WTC11 (cell line): ENCODE results near the gene GGA3. TPM values are rescaled to one million over a fixed set of nuclear protein-coding genes. Genes with fewer than 3 reads are reported as not detected.

Experiments used
- CREM ChIP-seq: sonication (generic); formaldehyde crosslinking; IDR thresholded peaks from 2 replicates; pipeline ENCODE4 v1.8.1; 2022; ENCODE audit warnings: mild to moderate bottlenecking, missing genetic modification reagents, moderate library complexity
- E2F1 ChIP-seq: sonication (generic); formaldehyde crosslinking; IDR thresholded peaks from 2 replicates; pipeline ENCODE4 v1.8.0; 2022; ENCODE audit warnings: mild to moderate bottlenecking, missing genetic modification reagents
- ESRRA ChIP-seq: sonication (generic); formaldehyde crosslinking; IDR thresholded peaks from 2 replicates; pipeline ENCODE4 v1.8.1; 2022; ENCODE audit warnings: mild to moderate bottlenecking, missing genetic modification reagents, borderline replicate concordance
- IRF2 ChIP-seq: sonication (generic); formaldehyde crosslinking; IDR thresholded peaks from 2 replicates; pipeline ENCODE4 v1.8.0; 2022; ENCODE audit warnings: low read depth, missing genetic modification reagents, borderline replicate concordance
- JAZF1 ChIP-seq: fragments of 250-450 bp; sonication (Bioruptor Pico); IDR thresholded peaks from 2 replicates; pipeline ENCODE4 v1.9.0; 2021; ENCODE audit warnings: moderate library complexity, mild to moderate bottlenecking, inconsistent platforms
- MYBL2 ChIP-seq: sonication (generic); formaldehyde crosslinking; IDR thresholded peaks from 2 replicates; pipeline ENCODE4 v1.8.1; 2023; ENCODE audit warnings: mild to moderate bottlenecking, moderate library complexity, missing genetic modification reagents
- NFE2L1 ChIP-seq: sonication (generic); formaldehyde crosslinking; IDR thresholded peaks from 2 replicates; pipeline ENCODE4 v1.8.1; 2023; ENCODE audit warnings: missing genetic modification reagents
- NR3C1 ChIP-seq: sonication (generic); formaldehyde crosslinking; conservative IDR thresholded peaks from 2 replicates; pipeline ENCODE4 v1.8.1; 2023; ENCODE audit warnings: low read depth, mild to moderate bottlenecking, missing genetic modification reagents
- SMAD4 ChIP-seq: sonication (generic); formaldehyde crosslinking; IDR thresholded peaks from 2 replicates; pipeline ENCODE4 v1.8.0; 2022; ENCODE audit warnings: mild to moderate bottlenecking, missing genetic modification reagents
- SP1 ChIP-seq: sonication (generic); formaldehyde crosslinking; conservative IDR thresholded peaks from 2 replicates; pipeline ENCODE4 v1.8.1; 2022; ENCODE audit warnings: missing genetic modification reagents
- TCF7 ChIP-seq: sonication (generic); formaldehyde crosslinking; IDR thresholded peaks from 2 replicates; pipeline ENCODE4 v1.8.0; 2022; ENCODE audit warnings: mild to moderate bottlenecking, low read depth, missing genetic modification reagents, moderate library complexity
- ZNF219 ChIP-seq: sonication (generic); formaldehyde crosslinking; IDR thresholded peaks from 2 replicates; pipeline ENCODE4 v1.8.0; 2023; ENCODE audit warnings: missing genetic modification reagents, mild to moderate bottlenecking, borderline replicate concordance
- ZNF423 ChIP-seq: fragments of 250-450 bp; sonication (Bioruptor Pico); IDR thresholded peaks from 2 replicates; pipeline ENCODE4 v2.1.2; 2022; ENCODE audit warnings: mild to moderate bottlenecking, moderate library complexity
- ZNF425 ChIP-seq: fragments of 250-450 bp; sonication (Bioruptor Pico); conservative IDR thresholded peaks from 2 replicates; pipeline ENCODE4 v1.9.0; 2021; ENCODE audit warnings: mild to moderate bottlenecking
- ZNF532 ChIP-seq: fragments of 250-450 bp; sonication (Bioruptor Pico); IDR thresholded peaks from 2 replicates; pipeline ENCODE4 v1.9.0; 2021; ENCODE audit warnings: mild to moderate bottlenecking, borderline replicate concordance
- total RNA-seq: library from RNA; stranded (reverse); gene quantifications from 3 replicates; pipeline ENCODE4 v1.2.3, GENCODE V29; 2021
- TF ChIP-seq, protein P1 (sequence below): sonication (generic); formaldehyde crosslinking; IDR thresholded peaks from 2 replicates; pipeline ENCODE4 v1.8.1; 2023; ENCODE audit warnings: mild to moderate bottlenecking, moderate library complexity, missing genetic modification reagents
- TF ChIP-seq, protein P2 (sequence below): sonication (generic); formaldehyde crosslinking; IDR thresholded peaks from 2 replicates; pipeline ENCODE4 v1.8.1; 2023; ENCODE audit warnings: mild to moderate bottlenecking, missing genetic modification reagents, moderate library complexity
- TF ChIP-seq, protein P3 (sequence below): sonication (generic); formaldehyde crosslinking; IDR thresholded peaks from 2 replicates; pipeline ENCODE4 v1.8.0; 2022; ENCODE audit warnings: mild to moderate bottlenecking, missing genetic modification reagents
- TF ChIP-seq, protein P4 (sequence below): sonication (generic); formaldehyde crosslinking; IDR thresholded peaks from 2 replicates; pipeline ENCODE4 v1.8.1; 2022; ENCODE audit warnings: missing genetic modification reagents, borderline replicate concordance
- TF ChIP-seq, protein P5 (sequence below): sonication (generic); formaldehyde crosslinking; IDR thresholded peaks from 2 replicates; pipeline ENCODE4 v1.8.1; 2023; ENCODE audit warnings: mild to moderate bottlenecking, missing genetic modification reagents, borderline replicate concordance

The GGA3 gene
- total RNA-seq, 1 experiment from 2014 or later = 66.9 TPM

GRCh38 chr17:75261336-75262111 is at the start of gene GGA3, which contains the start of gene MRPS7 (continued):
- TF ChIP-seq, protein P1, sequence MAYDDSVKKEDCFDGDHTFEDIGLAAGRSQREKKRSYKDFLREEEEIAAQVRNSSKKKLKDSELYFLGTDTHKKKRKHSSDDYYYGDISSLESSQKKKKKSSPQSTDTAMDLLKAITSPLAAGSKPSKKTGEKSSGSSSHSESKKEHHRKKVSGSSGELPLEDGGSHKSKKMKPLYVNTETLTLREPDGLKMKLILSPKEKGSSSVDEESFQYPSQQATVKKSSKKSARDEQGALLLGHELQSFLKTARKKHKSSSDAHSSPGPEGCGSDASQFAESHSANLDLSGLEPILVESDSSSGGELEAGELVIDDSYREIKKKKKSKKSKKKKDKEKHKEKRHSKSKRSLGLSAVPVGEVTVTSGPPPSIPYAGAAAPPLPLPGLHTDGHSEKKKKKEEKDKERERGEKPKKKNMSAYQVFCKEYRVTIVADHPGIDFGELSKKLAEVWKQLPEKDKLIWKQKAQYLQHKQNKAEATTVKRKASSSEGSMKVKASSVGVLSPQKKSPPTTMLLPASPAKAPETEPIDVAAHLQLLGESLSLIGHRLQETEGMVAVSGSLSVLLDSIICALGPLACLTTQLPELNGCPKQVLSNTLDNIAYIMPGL = peak; percentile 68; the same call in 1 of the 2 replicates
- TF ChIP-seq SMAD4 (CRISPR knock-in tag) = peak; percentile 85
- peak; percentile 34; the same call in 1 of the 2 replicates for TF ChIP-seq ESRRA
- no peak for TF ChIP-seq TCF7 (CRISPR knock-in tag)
- no peak for TF ChIP-seq ZNF423 (CRISPR knock-in tag)
- TF ChIP-seq, protein P2, sequence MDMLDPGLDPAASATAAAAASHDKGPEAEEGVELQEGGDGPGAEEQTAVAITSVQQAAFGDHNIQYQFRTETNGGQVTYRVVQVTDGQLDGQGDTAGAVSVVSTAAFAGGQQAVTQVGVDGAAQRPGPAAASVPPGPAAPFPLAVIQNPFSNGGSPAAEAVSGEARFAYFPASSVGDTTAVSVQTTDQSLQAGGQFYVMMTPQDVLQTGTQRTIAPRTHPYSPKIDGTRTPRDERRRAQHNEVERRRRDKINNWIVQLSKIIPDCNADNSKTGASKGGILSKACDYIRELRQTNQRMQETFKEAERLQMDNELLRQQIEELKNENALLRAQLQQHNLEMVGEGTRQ (CRISPR knock-in tag) = peak; percentile 60
- TF ChIP-seq CREM (CRISPR knock-in tag) = peak; percentile 48; the same call in 1 of the 2 replicates
- TF ChIP-seq SP1 (CRISPR knock-in tag) = peak; percentile 78
- no peak for TF ChIP-seq E2F1 (CRISPR knock-in tag)
- peak; percentile 42; the same call in 1 of the 2 replicates for TF ChIP-seq MYBL2 (CRISPR knock-in tag)
- TF ChIP-seq JAZF1 = no peak
- TF ChIP-seq, protein P3, sequence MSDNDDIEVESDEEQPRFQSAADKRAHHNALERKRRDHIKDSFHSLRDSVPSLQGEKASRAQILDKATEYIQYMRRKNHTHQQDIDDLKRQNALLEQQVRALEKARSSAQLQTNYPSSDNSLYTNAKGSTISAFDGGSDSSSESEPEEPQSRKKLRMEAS (CRISPR knock-in tag) = peak; percentile 71
- TF ChIP-seq, protein P4, sequence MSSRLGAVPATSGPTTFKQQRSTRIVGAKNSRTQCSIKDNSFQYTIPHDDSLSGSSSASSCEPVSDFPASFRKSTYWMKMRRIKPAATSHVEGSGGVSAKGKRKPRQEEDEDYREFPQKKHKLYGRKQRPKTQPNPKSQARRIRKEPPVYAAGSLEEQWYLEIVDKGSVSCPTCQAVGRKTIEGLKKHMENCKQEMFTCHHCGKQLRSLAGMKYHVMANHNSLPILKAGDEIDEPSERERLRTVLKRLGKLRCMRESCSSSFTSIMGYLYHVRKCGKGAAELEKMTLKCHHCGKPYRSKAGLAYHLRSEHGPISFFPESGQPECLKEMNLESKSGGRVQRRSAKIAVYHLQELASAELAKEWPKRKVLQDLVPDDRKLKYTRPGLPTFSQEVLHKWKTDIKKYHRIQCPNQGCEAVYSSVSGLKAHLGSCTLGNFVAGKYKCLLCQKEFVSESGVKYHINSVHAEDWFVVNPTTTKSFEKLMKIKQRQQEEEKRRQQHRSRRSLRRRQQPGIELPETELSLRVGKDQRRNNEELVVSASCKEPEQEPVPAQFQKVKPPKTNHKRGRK (CRISPR knock-in tag) = no peak
- TF ChIP-seq ZNF425 (CRISPR knock-in tag) = no peak
- TF ChIP-seq IRF2 (CRISPR knock-in tag) = no peak
- TF ChIP-seq, protein P5, sequence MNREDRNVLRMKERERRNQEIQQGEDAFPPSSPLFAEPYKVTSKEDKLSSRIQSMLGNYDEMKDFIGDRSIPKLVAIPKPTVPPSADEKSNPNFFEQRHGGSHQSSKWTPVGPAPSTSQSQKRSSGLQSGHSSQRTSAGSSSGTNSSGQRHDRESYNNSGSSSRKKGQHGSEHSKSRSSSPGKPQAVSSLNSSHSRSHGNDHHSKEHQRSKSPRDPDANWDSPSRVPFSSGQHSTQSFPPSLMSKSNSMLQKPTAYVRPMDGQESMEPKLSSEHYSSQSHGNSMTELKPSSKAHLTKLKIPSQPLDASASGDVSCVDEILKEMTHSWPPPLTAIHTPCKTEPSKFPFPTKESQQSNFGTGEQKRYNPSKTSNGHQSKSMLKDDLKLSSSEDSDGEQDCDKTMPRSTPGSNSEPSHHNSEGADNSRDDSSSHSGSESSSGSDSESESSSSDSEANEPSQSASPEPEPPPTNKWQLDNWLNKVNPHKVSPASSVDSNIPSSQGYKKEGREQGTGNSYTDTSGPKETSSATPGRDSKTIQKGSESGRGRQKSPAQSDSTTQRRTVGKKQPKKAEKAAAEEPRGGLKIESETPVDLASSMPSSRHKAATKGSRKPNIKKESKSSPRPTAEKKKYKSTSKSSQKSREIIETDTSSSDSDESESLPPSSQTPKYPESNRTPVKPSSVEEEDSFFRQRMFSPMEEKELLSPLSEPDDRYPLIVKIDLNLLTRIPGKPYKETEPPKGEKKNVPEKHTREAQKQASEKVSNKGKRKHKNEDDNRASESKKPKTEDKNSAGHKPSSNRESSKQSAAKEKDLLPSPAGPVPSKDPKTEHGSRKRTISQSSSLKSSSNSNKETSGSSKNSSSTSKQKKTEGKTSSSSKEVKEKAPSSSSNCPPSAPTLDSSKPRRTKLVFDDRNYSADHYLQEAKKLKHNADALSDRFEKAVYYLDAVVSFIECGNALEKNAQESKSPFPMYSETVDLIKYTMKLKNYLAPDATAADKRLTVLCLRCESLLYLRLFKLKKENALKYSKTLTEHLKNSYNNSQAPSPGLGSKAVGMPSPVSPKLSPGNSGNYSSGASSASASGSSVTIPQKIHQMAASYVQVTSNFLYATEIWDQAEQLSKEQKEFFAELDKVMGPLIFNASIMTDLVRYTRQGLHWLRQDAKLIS (CRISPR knock-in tag) = no peak
- no peak for TF ChIP-seq NFE2L1 (CRISPR knock-in tag)
- peak; percentile 36; the same call in 1 of the 2 replicates for TF ChIP-seq ZNF219
- TF ChIP-seq NR3C1 (CRISPR knock-in tag) = no peak
- no peak for TF ChIP-seq ZNF532 (CRISPR knock-in tag)
